Liver (tissue), 3 donors: ENCODE measurements around the gene DNM3.

ENCODE experiments used
- GABPA ChIP-seq, 2 donors: IDR thresholded peaks in 1 of 2; conservative IDR thresholded peaks in 1 of 2; 2 replicates each; pipeline ENCODE4 v1.6.1; 2016; ENCODE audit warnings: antibody characterized with exemption in 2 of 2, mild to moderate bottlenecking in 1 of 2, moderate library complexity in 1 of 2
- HNF4A ChIP-seq, 2 donors: conservative IDR thresholded peaks; 2 replicates each; pipeline ENCODE4 v1.6.1; 2016; ENCODE audit warnings: antibody characterized with exemption in 2 of 2, mild to moderate bottlenecking in 2 of 2
- HNF4G ChIP-seq: IDR thresholded peaks from 2 replicates; pipeline ENCODE4 v1.6.1; 2016; ENCODE audit warnings: antibody characterized with exemption
- RAD21 ChIP-seq, 2 donors: IDR thresholded peaks; 2 replicates each; pipeline ENCODE4 v1.6.1; 2016; ENCODE audit warnings: antibody characterized with exemption in 2 of 2, mild to moderate bottlenecking in 2 of 2
- SP1 ChIP-seq: IDR thresholded peaks from 2 replicates; pipeline ENCODE4 v1.6.1; 2018; ENCODE audit warnings: antibody characterized with exemption, mild to moderate bottlenecking
- TF ChIP-seq, protein P1 (sequence below): fragments of 150-350 bp; IDR thresholded peaks from 2 replicates; pipeline ENCODE4 v1.5.1; 2017; ENCODE audit warnings: improper control_type of control experiment, low read depth, low read length; ENCODE audit not compliant: missing input control
- TF ChIP-seq, protein P2 (sequence below): IDR thresholded peaks from 2 replicates; pipeline ENCODE4 v1.6.1; 2016; ENCODE audit warnings: antibody characterized with exemption
- donor health status: healthy.
- donor health status: healthy.

DNA sequence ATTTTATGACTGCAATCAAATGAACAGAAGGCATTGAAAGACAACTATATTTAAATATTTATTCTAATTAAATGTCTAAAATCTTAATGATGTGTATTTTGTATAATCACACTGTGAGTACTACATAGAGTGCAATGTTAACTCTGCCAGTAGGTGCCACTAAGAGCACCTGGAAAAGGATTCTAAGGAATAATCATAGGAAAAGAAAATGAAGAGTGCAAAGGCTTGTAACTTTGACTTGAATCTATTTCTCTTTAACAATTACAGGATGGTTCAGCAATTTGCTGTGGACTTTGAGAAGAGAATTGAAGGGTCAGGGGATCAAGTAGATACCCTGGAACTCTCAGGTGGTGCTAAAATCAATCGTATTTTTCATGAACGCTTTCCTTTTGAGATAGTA, 200.4 kb downstream of the DNM3 start:
- TF ChIP-seq GABPA (IDR thresholded peaks at IDR 0.05 in 1 of 2, conservative IDR thresholded peaks at IDR 0.05 in 1 of 2) (no peak), HNF4A (conservative IDR thresholded peaks at IDR 0.05) (no peak), RAD21 (IDR thresholded peaks at IDR 0.05) (peak; percentile 71), SP1 (no peak), HNF4G (no peak)
- TF ChIP-seq, protein P1, sequence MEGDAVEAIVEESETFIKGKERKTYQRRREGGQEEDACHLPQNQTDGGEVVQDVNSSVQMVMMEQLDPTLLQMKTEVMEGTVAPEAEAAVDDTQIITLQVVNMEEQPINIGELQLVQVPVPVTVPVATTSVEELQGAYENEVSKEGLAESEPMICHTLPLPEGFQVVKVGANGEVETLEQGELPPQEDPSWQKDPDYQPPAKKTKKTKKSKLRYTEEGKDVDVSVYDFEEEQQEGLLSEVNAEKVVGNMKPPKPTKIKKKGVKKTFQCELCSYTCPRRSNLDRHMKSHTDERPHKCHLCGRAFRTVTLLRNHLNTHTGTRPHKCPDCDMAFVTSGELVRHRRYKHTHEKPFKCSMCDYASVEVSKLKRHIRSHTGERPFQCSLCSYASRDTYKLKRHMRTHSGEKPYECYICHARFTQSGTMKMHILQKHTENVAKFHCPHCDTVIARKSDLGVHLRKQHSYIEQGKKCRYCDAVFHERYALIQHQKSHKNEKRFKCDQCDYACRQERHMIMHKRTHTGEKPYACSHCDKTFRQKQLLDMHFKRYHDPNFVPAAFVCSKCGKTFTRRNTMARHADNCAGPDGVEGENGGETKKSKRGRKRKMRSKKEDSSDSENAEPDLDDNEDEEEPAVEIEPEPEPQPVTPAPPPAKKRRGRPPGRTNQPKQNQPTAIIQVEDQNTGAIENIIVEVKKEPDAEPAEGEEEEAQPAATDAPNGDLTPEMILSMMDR, result peak; percentile 37
- TF ChIP-seq, protein P2, sequence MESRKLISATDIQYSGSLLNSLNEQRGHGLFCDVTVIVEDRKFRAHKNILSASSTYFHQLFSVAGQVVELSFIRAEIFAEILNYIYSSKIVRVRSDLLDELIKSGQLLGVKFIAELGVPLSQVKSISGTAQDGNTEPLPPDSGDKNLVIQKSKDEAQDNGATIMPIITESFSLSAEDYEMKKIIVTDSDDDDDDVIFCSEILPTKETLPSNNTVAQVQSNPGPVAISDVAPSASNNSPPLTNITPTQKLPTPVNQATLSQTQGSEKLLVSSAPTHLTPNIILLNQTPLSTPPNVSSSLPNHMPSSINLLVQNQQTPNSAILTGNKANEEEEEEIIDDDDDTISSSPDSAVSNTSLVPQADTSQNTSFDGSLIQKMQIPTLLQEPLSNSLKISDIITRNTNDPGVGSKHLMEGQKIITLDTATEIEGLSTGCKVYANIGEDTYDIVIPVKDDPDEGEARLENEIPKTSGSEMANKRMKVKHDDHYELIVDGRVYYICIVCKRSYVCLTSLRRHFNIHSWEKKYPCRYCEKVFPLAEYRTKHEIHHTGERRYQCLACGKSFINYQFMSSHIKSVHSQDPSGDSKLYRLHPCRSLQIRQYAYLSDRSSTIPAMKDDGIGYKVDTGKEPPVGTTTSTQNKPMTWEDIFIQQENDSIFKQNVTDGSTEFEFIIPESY, result no peak
